Esophagus muscularis mucosa (tissue), 4 donors: ENCODE results near the gene FN1.
A peak's percentile ranks its signal among the peaks of the same experiment; 100 is the strongest.

ENCODE experiments used
- CTCF ChIP-seq, 3 experiments: fragments of 200-600 bp in 2 of 3; fragments of 450-650 bp in 1 of 3; sonication (generic) in 2 of 3; IDR thresholded peaks; one replicate each; pipeline ENCODE4 v1.5.1; 2017 to 2019; ENCODE audit warnings: antibody characterized with exemption in 3 of 3, mild to moderate bottlenecking in 2 of 3, moderate library complexity in 1 of 3
- EP300 ChIP-seq: sonication (generic); formaldehyde crosslinking; IDR thresholded peaks from one replicate; pipeline ENCODE4 v1.6.1; 2017; ENCODE audit warnings: antibody characterized with exemption
- POLR2A ChIP-seq: fragments of 450-650 bp; IDR thresholded peaks from one replicate; pipeline ENCODE4 v1.6.1; 2017; ENCODE audit warnings: antibody characterized with exemption, moderate library complexity, mild to moderate bottlenecking, low read depth
- POLR2AphosphoS5 ChIP-seq, 2 donors: sonication (generic); formaldehyde crosslinking; IDR thresholded peaks; one replicate each; pipeline ENCODE4 v1.6.1; 2017; ENCODE audit warnings: antibody characterized with exemption in 2 of 2

DNA sequence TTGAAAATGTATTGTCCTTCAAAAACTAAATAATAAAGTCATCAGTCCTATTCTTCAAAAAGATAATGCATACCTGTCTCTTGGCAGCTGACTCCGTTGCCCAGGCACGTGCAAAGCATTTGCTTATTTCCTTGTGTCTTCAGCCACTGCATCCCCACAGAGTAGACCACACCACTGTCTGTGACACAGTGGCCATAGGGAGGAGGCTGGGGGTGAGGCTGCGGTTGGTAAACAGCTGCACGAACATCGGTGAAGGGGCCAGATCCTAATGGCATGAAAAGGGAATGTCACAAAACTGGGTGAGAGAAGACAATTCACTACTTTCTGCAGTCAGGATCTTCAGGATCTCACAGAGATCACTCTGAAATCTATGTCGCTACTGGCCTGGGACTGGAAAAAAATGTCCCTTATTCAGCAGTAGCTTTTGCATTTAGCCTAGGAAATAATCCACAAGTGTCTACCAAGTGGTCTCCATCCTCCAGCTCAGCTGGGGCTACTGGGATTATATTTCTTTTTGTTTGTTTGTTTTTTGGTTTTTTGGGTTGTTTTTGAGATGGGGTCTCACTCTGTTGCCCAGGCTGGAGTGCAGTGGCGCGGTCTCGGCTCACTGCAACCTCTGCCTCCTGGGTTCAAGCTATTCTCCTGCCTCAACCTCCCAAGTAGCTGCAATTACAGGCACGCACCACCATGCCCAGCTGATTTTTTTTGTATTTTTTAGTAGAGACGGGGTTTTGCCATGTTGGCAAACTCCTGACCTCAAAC is 10.7 kb downstream of the FN1 start:
- peak in 1 of 2 donors; percentile 74 for TF ChIP-seq POLR2AphosphoS5 (IDR thresholded peaks at IDR 0.05)
- TF ChIP-seq CTCF (IDR thresholded peaks at IDR 0.05), result no peak
- no peak for TF ChIP-seq EP300
- no peak for TF ChIP-seq POLR2A
